ENCODE results near the gene INPP5D. TPM values are rescaled to one million over a fixed set of nuclear protein-coding genes. Genes with fewer than 3 reads are reported as not detected.

Gene INPP5D
- total and polyA plus RNA-seq, 2 of the 13 experiments (the other 11 are each of a cell fraction or from before 2014, with no cell fraction given): 16.7 to 18.0 TPM

GRCh38 chr2:233059797-233060500 is at the start of gene INPP5D (continued):
- TF ChIP-seq ATF7-NPFF (CRISPR knock-in tag; IDR thresholded peaks at IDR 0.05; ENCODE audit: low read depth): peak; percentile 27; the same call in 1 of the 2 replicates
- no peak for TF ChIP-seq ZNF749 (CRISPR knock-in tag; IDR thresholded peaks at IDR 0.05; ENCODE audit: borderline replicate concordance)
- 0 out of 2 replicates have a peak, but pooled peaks have one; percentile 2 for TF ChIP-seq FOXP4 (CRISPR knock-in tag; IDR thresholded peaks at IDR 0.05)
- 0 out of 2 replicates have a peak, but pooled peaks have one; percentile 23 for TF ChIP-seq ZBTB26 (CRISPR knock-in tag; IDR thresholded peaks at IDR 0.05; ENCODE audit: borderline replicate concordance)
- TF ChIP-seq SALL2 (CRISPR knock-in tag; IDR thresholded peaks at IDR 0.05): peak; percentile 41; the same call in 1 of the 2 replicates
- TF ChIP-seq SMAD1 (CRISPR knock-in tag; IDR thresholded peaks at IDR 0.05; ENCODE audit: borderline replicate concordance, low read depth): 0 out of 2 replicates have a peak, but pooled peaks have one; percentile 55
- TF ChIP-seq TBX3 (IDR thresholded peaks at IDR 0.05; ENCODE audit: borderline replicate concordance): no peak
- 0 out of 2 replicates have a peak, but pooled peaks have one; percentile 11 for TF ChIP-seq ZNF280B (CRISPR knock-in tag; IDR thresholded peaks at IDR 0.05; ENCODE audit: borderline replicate concordance)
- TF ChIP-seq ZNF34 (CRISPR knock-in tag; IDR thresholded peaks at IDR 0.05; ENCODE audit: borderline replicate concordance): no peak; the same call in 1 of the 2 replicates
- TF ChIP-seq ZXDC (CRISPR knock-in tag; IDR thresholded peaks at IDR 0.05): no peak
- peak; percentile 49 for TF ChIP-seq MYC (CRISPR knock-in tag; IDR thresholded peaks at IDR 0.05; ENCODE audit: borderline replicate concordance)
- TF ChIP-seq NFKBIZ (CRISPR knock-in tag; IDR thresholded peaks at IDR 0.05): 0 out of 2 replicates have a peak, but pooled peaks have one; percentile 50
- 0 out of 2 replicates have a peak, but pooled peaks have one; percentile 49 for TF ChIP-seq CHCHD3 (CRISPR knock-in tag; IDR thresholded peaks at IDR 0.05)
- peak; percentile 86 for TF ChIP-seq GABPB1 (CRISPR knock-in tag; IDR thresholded peaks at IDR 0.05)
- peak; percentile 78 for TF ChIP-seq PHF5A (CRISPR knock-in tag; IDR thresholded peaks at IDR 0.05; ENCODE audit: low read depth, unreplicated experiment)
- peak; percentile 79 for TF ChIP-seq POLR2G (IDR thresholded peaks at IDR 0.05; ENCODE audit: low read depth, low read length)
- no peak for TF ChIP-seq KDM1A (CRISPR knock-in tag; IDR thresholded peaks at IDR 0.05)
- TF ChIP-seq NCOR1 (IDR thresholded peaks at IDR 0.05; ENCODE audit: borderline replicate concordance, low read length): no peak
- 0 out of 2 replicates have a peak, but pooled peaks have one; percentile 25 for TF ChIP-seq ATF2 (CRISPR knock-in tag; IDR thresholded peaks at IDR 0.05)
